HG03095 (cell line): ENCODE data around the gene BBX.

Experiments used
- ATAC-seq: cut with Tn5 transposase; IDR thresholded peaks from one replicate; pipeline ENCODE4 v1.9.1; 2021; ENCODE audit warnings: moderate library complexity; ENCODE audit not compliant: unreplicated experiment

Gene BBX

DNA sequence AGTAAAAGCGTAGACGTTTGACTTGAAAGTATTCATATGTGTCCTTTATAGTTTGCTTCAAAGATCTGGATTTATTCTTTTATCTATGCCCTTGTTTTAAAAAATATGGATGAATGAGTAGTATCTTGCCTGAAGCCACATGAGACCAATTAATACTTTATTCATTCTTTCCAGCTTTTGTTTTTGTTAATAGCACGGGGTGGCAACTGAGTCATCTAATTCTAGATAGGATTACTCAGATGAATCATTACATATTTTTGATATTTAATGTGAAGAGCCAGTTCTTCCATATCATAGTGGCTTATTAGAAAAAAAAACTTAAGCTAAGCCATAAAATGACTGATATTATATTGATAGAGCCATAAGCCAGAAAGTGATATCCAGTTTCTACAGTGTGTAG, 121.9 kb downstream of the BBX start:
- no peak for ATAC-seq

DNA sequence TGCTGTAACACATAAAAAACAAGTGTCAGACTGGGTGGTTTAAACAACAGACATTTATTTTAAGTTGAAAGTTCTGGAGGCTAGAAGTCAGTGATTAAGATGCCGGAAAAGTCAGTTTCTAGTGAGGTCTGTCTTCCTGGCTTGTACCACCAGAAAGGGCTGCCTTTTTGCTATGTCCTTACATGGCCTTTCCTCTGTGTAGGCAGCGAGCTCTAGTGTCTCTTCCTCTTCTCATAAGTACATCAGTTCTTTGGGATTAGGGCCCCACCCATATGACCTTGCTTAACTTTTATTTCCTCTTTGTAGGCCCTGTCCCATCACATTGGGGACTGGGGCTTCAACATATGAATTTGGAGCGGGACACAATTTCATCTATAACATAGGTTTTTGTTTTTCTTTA, 128.0 kb downstream of the BBX start:
- no peak for ATAC-seq

DNA sequence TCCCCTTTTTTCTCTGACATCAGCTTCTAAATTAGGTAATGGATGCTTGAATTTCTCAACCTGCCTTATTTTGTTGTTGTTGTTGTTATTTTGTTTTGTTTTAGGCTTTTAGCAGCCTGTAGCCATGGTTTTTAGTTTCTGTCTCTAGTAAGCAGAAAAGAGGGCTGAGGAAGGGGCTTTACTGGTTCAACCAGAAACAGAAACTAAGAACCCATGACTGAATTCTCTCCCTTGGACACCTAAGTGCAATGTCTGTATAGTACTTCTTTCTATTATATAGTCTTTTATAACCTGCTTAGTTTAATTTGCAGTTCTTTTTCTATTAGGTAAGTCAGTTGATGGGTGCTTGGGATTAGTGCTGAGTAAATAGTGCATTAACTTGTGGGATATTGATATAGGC, 129.0 kb downstream of the BBX start:
- peak; percentile 63 for ATAC-seq

DNA sequence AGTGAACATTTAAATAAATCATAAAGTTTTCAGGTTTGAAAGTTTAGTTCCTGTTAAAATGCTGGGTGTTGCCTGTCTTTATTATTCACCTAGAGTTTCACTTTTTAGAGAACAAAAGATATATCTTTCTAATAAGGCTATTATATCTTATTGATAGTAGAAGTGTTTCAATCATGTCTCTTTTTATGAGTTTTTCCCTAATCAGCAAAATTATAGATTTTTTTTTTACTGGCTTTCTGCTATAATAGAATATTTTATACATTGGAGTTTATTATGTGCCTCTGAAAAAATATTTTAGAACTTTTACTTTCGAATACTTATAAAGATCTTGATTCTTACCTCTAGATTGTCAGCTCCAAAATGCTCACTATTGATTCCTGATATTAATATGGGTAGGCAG, 131.5 kb downstream of the BBX start:
- ATAC-seq, result no peak

DNA sequence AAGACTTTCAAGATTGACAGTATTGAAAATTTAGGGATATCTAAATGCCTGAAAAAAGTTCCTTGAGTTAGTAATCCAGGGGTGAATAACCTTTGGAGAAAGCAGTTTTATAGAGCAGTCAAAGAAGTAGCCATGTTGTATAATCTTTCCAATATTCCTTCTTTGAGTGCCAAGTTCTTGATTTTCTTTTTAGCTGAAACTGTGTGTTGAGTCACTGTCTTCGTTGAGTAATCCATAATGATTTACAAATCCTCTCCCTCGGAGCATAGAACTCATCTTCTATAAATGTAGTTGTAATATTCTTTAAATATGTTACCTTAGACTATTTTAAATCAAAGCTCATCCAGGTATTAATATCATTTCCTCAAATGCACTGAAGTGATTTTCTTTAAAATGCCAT, 135.2 kb downstream of the BBX start:
- ATAC-seq, result no peak

DNA sequence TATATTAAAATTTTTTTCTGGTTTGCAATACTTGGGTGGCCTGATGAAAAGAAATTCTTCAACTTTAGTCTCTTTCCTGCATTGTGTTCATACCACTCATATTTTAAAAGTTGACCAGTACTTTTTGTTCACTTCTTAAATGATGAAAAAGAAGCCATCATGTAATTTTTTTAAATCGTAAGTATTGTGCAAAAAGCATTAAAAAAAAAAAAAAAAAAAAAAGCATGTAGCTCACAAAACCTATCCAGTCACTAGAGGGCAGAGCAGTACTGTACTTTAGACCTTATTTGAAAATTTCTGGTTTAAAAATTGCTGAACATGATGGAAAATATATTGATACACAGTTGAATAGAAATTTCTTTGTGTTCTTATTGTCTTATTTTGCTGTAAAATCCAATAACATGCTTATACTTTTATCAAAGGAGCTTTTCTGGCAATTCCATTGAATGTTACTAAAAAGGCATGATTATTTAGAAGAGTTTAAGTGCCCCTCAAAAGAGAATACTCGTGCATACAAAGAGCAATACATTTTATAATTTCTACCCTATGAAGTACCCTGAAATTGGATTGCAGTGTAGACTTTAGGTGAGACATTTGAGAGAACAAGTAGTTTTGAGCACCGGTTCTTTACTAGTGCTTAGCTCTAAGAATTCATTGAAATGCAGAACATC, 137.7 kb downstream of the BBX start:
- no peak for ATAC-seq

GRCh38 chr3:107661447-107662123, 138.8 kb downstream of the BBX start:
- ATAC-seq, result no peak

- ATAC-seq, result no peak
Observed at GRCh38 chr3:107662124-107662507, 139.4 kb downstream of the BBX start.

- no peak for ATAC-seq
Observed at GRCh38 chr3:107662586-107662985, 139.8 kb downstream of the BBX start.

GRCh38 chr3:107663266-107663665, 140.5 kb downstream of the BBX start:
- no peak for ATAC-seq

DNA sequence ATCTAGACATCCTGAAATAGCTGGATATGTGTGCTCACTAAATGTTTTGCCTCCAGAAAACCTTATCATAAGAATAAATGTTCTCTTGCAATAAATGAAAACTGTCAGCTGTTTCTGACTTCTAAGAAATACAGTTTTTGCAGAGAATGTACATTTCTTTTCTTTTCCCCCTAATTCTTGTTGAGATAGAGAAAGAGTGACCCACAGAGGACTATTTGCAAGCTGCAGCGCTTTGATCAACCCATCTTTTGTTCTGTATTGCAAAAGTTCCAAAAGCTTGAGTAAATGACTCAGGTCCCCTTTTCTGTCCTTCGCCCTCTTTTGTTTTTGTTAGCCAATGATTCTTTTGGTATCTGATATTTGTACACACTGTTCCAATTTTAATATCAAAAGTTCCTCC, 141.9 kb downstream of the BBX start:
- ATAC-seq, result no peak

- ATAC-seq, result no peak
Observed at GRCh38 chr3:107665351-107665750, 142.6 kb downstream of the BBX start.

DNA sequence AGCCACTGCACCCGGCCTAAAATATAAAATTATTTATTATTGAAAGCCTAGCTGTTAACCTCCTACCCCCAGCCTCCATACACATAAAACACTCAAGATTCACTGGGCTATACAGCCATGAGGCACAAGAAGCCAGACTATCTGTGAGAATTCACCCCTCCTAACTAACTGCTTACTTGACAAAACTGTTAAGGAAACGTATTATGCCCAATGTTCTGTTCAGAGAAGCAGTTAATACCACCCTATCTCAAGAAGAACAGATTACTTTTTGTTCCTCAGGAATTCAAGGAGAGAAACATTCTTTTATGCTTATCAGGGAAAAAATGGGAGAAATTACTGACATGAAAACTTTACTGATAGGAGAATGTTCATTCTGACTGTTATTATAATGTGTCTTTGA, 144.1 kb downstream of the BBX start:
- ATAC-seq, result no peak

DNA sequence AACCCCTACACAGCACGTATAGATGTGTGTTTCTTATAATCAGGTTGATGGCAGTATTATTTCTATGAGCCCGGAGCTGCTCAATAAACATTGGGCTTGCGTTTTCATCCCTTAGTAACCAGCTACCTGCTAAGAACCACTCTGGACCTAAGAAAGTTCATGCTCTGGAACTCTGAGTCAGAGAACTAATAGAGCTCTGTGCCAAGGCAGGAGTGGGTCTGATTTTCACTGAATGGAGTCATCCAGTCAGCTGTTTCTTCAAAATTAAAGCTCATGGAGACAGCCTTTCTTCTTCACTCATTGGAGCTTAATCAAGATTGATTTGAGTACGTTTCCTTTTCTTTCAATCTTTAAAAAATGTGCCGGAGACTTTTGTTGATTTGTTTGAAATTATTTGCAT, 145.7 kb downstream of the BBX start:
- ATAC-seq, result no peak

- no peak for ATAC-seq
Observed at GRCh38 chr3:107668963-107669362, 146.2 kb downstream of the BBX start.

DNA sequence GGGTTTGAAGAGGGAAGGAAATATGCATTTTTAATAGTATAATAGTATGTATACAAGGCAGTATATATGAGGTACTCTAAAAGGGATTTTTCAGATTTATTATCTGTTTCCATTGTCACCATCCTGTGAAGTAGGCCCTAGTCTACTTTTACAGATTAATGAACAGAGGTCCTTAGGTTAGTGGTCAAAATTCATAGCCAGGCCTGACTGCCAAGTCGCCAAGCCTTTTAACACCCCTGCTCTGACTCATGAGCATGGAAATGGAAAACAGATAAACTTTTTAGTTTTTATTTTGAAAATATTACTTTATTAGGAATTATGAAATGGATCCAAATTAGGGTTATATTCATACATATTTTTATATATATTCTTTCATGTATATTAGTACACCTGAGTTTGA, 146.9 kb downstream of the BBX start:
- no peak for ATAC-seq

DNA sequence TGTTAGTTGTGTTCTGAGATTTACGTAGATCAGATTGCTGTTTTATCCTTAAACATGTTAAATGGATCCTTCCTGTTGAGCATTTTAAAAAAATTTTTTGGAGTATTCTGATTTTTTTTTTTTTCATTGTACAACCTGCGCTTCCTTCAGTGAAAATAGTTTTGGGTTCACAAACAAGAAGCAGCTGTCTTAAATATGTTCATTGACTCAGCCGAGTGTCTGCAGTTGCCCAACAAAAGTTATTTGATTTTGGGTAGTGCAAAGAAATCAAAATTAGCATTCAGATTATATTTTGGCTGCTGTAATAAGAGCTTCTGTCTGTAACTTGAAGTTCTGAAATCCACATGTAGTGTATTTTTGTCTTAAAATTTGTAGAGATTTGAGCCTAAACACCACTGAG, 148.2 kb downstream of the BBX start:
- no peak for ATAC-seq

GRCh38 chr3:107674371-107674770, 151.6 kb downstream of the BBX start:
- ATAC-seq, result no peak

- no peak for ATAC-seq
Observed at GRCh38 chr3:107675233-107675900, 152.6 kb downstream of the BBX start.

DNA sequence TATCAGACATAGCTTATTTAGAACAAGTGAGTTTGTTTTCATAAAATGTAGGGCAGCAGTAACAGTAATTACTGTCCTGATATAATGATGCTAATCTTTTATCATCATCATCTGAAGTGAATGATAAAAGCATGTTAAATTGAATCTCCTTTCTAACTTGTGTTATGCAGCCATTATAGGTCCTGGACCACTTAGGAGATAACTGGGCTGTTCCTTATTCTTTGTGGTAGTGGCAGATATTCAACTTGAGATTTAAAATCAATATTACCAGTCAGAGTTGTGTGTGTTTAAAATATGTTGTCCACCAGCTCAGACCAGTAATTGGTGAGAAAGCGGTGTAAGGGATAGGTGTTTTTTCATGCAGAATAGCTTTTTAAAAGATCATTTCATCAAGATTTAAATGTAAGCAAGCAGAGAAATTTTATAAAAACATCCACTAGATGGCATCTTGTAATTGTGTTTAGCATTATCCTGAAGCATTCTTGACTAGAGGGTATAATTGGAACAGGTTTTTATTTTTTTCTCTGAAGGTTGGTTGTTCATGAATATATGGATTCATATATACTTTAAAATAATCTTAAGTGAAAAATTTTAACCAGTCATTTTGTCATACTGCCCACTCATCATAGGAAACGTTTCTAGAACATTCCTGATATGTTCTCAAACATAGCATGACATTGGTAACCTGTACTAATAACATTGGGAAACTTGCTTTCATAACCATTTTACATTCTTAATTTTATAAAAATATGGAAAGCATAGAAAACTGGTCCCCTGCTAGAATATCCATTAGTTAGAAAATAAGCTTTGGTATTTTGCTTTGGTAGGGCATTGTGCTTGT, 153.9 kb downstream of the BBX start:
- ATAC-seq, result no peak

GRCh38 chr3:107679921-107680320, 157.2 kb downstream of the BBX start:
- ATAC-seq, result no peak

DNA sequence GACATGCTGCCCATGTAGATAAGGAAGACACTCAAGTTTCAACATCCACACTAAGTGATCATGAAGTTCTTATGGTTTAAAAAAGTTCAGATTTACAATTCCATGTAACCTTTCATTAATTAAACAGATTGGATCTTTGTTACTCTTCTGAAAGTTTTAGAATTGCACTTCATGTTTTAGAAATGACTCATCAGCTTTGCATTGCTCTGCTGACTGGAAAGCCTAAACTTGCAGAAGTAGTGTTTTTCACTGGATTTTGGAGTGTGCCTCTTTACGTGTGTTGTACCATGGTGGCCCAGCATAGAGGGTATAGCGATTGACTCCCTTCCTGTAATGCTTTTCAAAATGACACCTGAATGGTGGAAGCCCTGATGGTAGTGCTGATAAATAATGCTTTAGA, 157.9 kb downstream of the BBX start:
- no peak for ATAC-seq
